ENCODE data around the gene RBM20.

GRCh38 chr10:110817614-110818013 lies 173.5 kb downstream of the RBM20 start:
- TF ChIP-seq POLR2AphosphoS5 (IDR thresholded peaks at IDR 0.05) = no peak
- TF ChIP-seq EP300 (IDR thresholded peaks at IDR 0.05) = no peak

All from suprapubic skin (tissue), 4 donors.